Tibial nerve (tissue), 4 donors: ENCODE data around the gene CFDP1. TPM values are rescaled to one million over a fixed set of nuclear protein-coding genes. Genes with fewer than 3 reads are reported as not detected.

Source experiments
- DNase-seq, 2 donors: peaks; one replicate each; pipeline ENCODE4 v3.0.0-alpha.2; 2019; ENCODE audit warnings: low spot score in 2 of 2
- H3K27ac ChIP-seq, 4 donors: fragments of 200-600 bp; sonication (generic) in 3 of 4; one replicate each; pipeline ENCODE4 v1.5.1; 2017 to 2019; ENCODE audit warnings: mild to moderate bottlenecking in 1 of 4
- H3K27me3 ChIP-seq, 2 donors: fragments of 200-600 bp; sonication (generic) in 1 of 2; one replicate each; pipeline versions ENCODE4 v1.5.1 to v1.6.0; 2017 to 2019
- H3K36me3 ChIP-seq, 3 donors: fragments of 200-600 bp; sonication (generic); one replicate each; pipeline ENCODE4 v1.5.1; 2018 to 2019
- H3K4me1 ChIP-seq, 4 donors: fragments of 200-600 bp; sonication (generic) in 3 of 4; one replicate each; pipeline ENCODE4 v1.5.1; 2017 to 2019
- H3K4me3 ChIP-seq, 4 donors: fragments of 200-600 bp; sonication (generic) in 3 of 4; one replicate each; pipeline ENCODE4 v1.5.1; 2017 to 2019; ENCODE audit warnings: mild to moderate bottlenecking in 1 of 4, moderate library complexity in 1 of 4
- H3K9me3 ChIP-seq, 4 donors: fragments of 200-600 bp; sonication (generic) in 3 of 4; one replicate each; pipeline ENCODE4 v1.5.1; 2017 to 2019
- CTCF ChIP-seq, 5 experiments: fragments of 200-600 bp in 3 of 5; fragments of 450-650 bp in 2 of 5; sonication (generic) in 3 of 5; IDR thresholded peaks; one replicate each; pipeline ENCODE4 v1.5.1; 2016 to 2019; ENCODE audit warnings: antibody characterized with exemption in 5 of 5, mild to moderate bottlenecking in 3 of 5, moderate library complexity in 2 of 5
- EP300 ChIP-seq, 2 donors: sonication (generic); formaldehyde crosslinking; IDR thresholded peaks; one replicate each; pipeline ENCODE4 v1.6.1; 2017; ENCODE audit warnings: antibody characterized with exemption in 2 of 2, mild to moderate bottlenecking in 1 of 2
- POLR2A ChIP-seq, 2 donors: fragments of 450-650 bp; IDR thresholded peaks; one replicate each; pipeline ENCODE4 v1.6.1; 2017; ENCODE audit warnings: antibody characterized with exemption in 2 of 2, mild to moderate bottlenecking in 2 of 2, moderate library complexity in 2 of 2
- WGBS, 2 donors: methylation state at CpG; one replicate each; pipeline ENCODE4 v1.1.5; 2018; 5-methylcytosine and 5-hydroxymethylcytosine counted together
- total RNA-seq, 4 donors: library from RNA; depleted of rRNA; stranded (reverse); fragments of >200 nt; gene quantifications; one replicate each; pipeline ENCODE4 v1.1.0, GENCODE V29; 2016

The CFDP1 gene
- total RNA-seq, 4 donors from 2014 or later: 35.6 to 120 (median 62.4) TPM

GRCh38 chr16:75340741-75341491 lies 92.4 kb downstream of the CFDP1 start:
- H3K4me1 ChIP-seq: peaks cover 0 to 22% (median 4%) of the 10 kb centered on the region in 4 donors
- no peak for DNase-seq
- no peaks in the 10 kb centered on the region for H3K27me3 ChIP-seq
- no peak overlapping the region for H3K4me3 ChIP-seq
- no peaks in the 10 kb centered on the region for H3K9me3 ChIP-seq
- H3K27ac ChIP-seq: no peak overlapping the region
- 52 to 57% methylated on average over 2 of the region's 2 CpGs for WGBS, 2 donors
- no peaks in the 10 kb centered on the region for H3K36me3 ChIP-seq
- TF ChIP-seq EP300 (IDR thresholded peaks at IDR 0.05): peak in 1 of 2 donors; percentile 60
- TF ChIP-seq POLR2A (IDR thresholded peaks at IDR 0.05): no peak
- no peak for TF ChIP-seq CTCF (IDR thresholded peaks at IDR 0.05)

- H3K9me3 ChIP-seq: no peaks in the 10 kb centered on the region
- H3K27me3 ChIP-seq: no peaks in the 10 kb centered on the region
- no peak for TF ChIP-seq EP300 (IDR thresholded peaks at IDR 0.05)
- no peak for TF ChIP-seq CTCF (IDR thresholded peaks at IDR 0.05)
- no peak for TF ChIP-seq POLR2A (IDR thresholded peaks at IDR 0.05)
- H3K4me1 ChIP-seq: peaks cover 0 to 17% (median 4%) of the 10 kb centered on the region in 4 donors
- no peak overlapping the region for H3K27ac ChIP-seq
- WGBS, 2 donors: 92 to 95% methylated on average over 6 of the region's 6 CpGs
- no peak overlapping the region for H3K4me3 ChIP-seq
- H3K36me3 ChIP-seq: no peaks in the 10 kb centered on the region
- DNase-seq: no peak
Observed at GRCh38 chr16:75337430-75337829, 95.9 kb downstream of the CFDP1 start.

- Histone ChIP-seq H3K36me3 (no peaks in the 10 kb centered on the region), H3K27ac (no peak overlapping the region), H3K27me3 (no peaks in the 10 kb centered on the region), H3K4me1 (peaks cover 0 to 8% (median 2%) of the 10 kb centered on the region in 4 donors), H3K4me3 (no peak overlapping the region), H3K9me3 (no peaks in the 10 kb centered on the region)
- no peak for DNase-seq
- 88 to 96% methylated on average over 2 of the region's 2 CpGs for whole genome bisulfite sequencing, 2 donors
- TF ChIP-seq POLR2A (IDR thresholded peaks at IDR 0.05) (no peak), CTCF (IDR thresholded peaks at IDR 0.05) (no peak), EP300 (IDR thresholded peaks at IDR 0.05) (no peak)
Observed at GRCh38 chr16:75336521-75336920, 96.8 kb downstream of the CFDP1 start.

GRCh38 chr16:75333721-75334163 lies 99.6 kb downstream of the CFDP1 start:
- no peak overlapping the region for H3K4me3 ChIP-seq
- DNase-seq: no peak
- H3K4me1 ChIP-seq: no peaks in the 10 kb centered on the region
- no peaks in the 10 kb centered on the region for H3K27me3 ChIP-seq
- H3K36me3 ChIP-seq: no peaks in the 10 kb centered on the region
- H3K9me3 ChIP-seq: no peaks in the 10 kb centered on the region
- no peak overlapping the region for H3K27ac ChIP-seq
- TF ChIP-seq POLR2A (IDR thresholded peaks at IDR 0.05) (no peak), EP300 (IDR thresholded peaks at IDR 0.05) (no peak), CTCF (IDR thresholded peaks at IDR 0.05) (no peak)
- WGBS, 2 donors: 27 to 41% methylated on average over 2 of the region's 2 CpGs

GRCh38 chr16:75329943-75330342 lies 103.4 kb downstream of the CFDP1 start:
- H3K9me3 ChIP-seq: no peaks in the 10 kb centered on the region
- H3K27me3 ChIP-seq: no peaks in the 10 kb centered on the region
- H3K36me3 ChIP-seq: no peaks in the 10 kb centered on the region
- no peak overlapping the region for H3K4me3 ChIP-seq
- TF ChIP-seq CTCF (IDR thresholded peaks at IDR 0.05) (no peak), EP300 (IDR thresholded peaks at IDR 0.05) (no peak), POLR2A (IDR thresholded peaks at IDR 0.05) (no peak)
- DNase-seq: no peak
- no peaks in the 10 kb centered on the region for H3K4me1 ChIP-seq
- 60 to 72% methylated on average over 4 of the region's 4 CpGs for WGBS, 2 donors
- H3K27ac ChIP-seq: no peak overlapping the region
